Endothelial cell of umbilical vein (primary cell): ENCODE measurements around the gene HEATR3. TPM values are rescaled to one million over a fixed set of nuclear protein-coding genes. Genes with fewer than 3 reads are reported as not detected.

ENCODE experiments used
- BruUV-seq: library from RNA; stranded (reverse); fragments of 400-500 nt; replicated peaks from 2 replicates; lab custom pipeline; 2021; lab: Mats Ljungman, UMichigan
- CTCF ChIA-PET: fragments of 300-600, 350-600 bp; sonication (Branson Sonifier 250); formaldehyde crosslinking; loops from one replicate; lab custom pipeline; 2021; ENCODE audit warnings: antibody characterized with exemption, inconsistent platforms; lab: Charles Lee
- POLR2A ChIA-PET: fragments of 300-600, 350-600 bp; sonication (Branson Sonifier 250); formaldehyde crosslinking; loops from one replicate; lab custom pipeline; 2021; ENCODE audit warnings: antibody characterized with exemption, inconsistent platforms; lab: Charles Lee
- DNase-seq: peaks from one replicate; pipeline ENCODE4 v3.0.0-alpha.2; 2011; ENCODE audit warnings: low read depth, low spot score
- FAIRE-seq: peaks from 2 replicates; lab custom pipeline; 2011; peaks lifted over from hg19 to GRCh38; lab: Jason Lieb, UNC
- H2AFZ ChIP-seq: 2 replicates; pipeline ENCODE4 v1.6.0; 2012; ENCODE audit warnings: low read depth, low read length, control low read depth, inconsistent platforms
- H3K27ac ChIP-seq: 2 replicates; pipeline ENCODE4 v1.5.1; 2011; ENCODE audit warnings: low read depth, mild to moderate bottlenecking, control low read depth, low read length, moderate library complexity; ENCODE audit not compliant: insufficient read depth
- H3K27me3 ChIP-seq, 2 experiments: 2 replicates each; pipeline versions ENCODE4 v1.6.0 to v1.6.1; 2011; ENCODE audit warnings: low read length in 2 of 2, mixed read lengths in 1 of 2; ENCODE audit not compliant: control insufficient read depth in 2 of 2, insufficient read depth in 2 of 2
- H3K36me3 ChIP-seq, 2 experiments: 2 replicates in 1 of 2; 3 replicates in 1 of 2; pipeline ENCODE4 v1.5.1; 2011; ENCODE audit warnings: low read length in 2 of 2, mild to moderate bottlenecking in 1 of 2, moderate library complexity in 1 of 2; ENCODE audit not compliant: control insufficient read depth in 2 of 2, insufficient read depth in 2 of 2; ENCODE audit errors: extremely low read depth in 1 of 2
- H3K4me1 ChIP-seq: 3 replicates; pipeline ENCODE4 v1.5.1; 2011; ENCODE audit warnings: mild to moderate bottlenecking, low read length; ENCODE audit not compliant: control insufficient read depth, insufficient read depth; ENCODE audit errors: extremely low read depth
- H3K4me2 ChIP-seq: 2 replicates; pipeline ENCODE4 v1.6.1; 2011; ENCODE audit warnings: low read length, control low read depth, mixed read lengths; ENCODE audit not compliant: insufficient read depth
- H3K4me3 ChIP-seq, 3 experiments: fragments of 200-600 bp in 1 of 3; sonication (generic), shearing (Covaris generic) in 1 of 3; replicated peaks in 1 of 3; 2 replicates each; pipeline ENCODE4 v1.5.1; 2011 to 2016; ENCODE audit warnings: control low read depth in 3 of 3, low read length in 3 of 3, mild to moderate bottlenecking in 2 of 3, inconsistent platforms in 1 of 3, low read depth in 1 of 3, moderate library complexity in 1 of 3; ENCODE audit not compliant: insufficient read depth in 1 of 3
- H3K79me2 ChIP-seq: 2 replicates; pipeline ENCODE4 v1.6.0; 2012; ENCODE audit warnings: low read length, inconsistent platforms; ENCODE audit not compliant: control insufficient read depth, insufficient read depth
- H3K9ac ChIP-seq: replicated peaks from 2 replicates; pipeline ENCODE3; 2011; ENCODE audit warnings: low read length, control low read depth; ENCODE audit not compliant: insufficient read depth; ENCODE audit errors: extremely low read depth
- H3K9me1 ChIP-seq: replicated peaks from 3 replicates; pipeline ENCODE4 v1.6.0; 2011; ENCODE audit warnings: mild to moderate bottlenecking, low read length; ENCODE audit not compliant: control insufficient read depth, insufficient read depth; ENCODE audit errors: extremely low read depth
- H3K9me3 ChIP-seq: replicated peaks from 2 replicates; pipeline ENCODE4 v1.5.1; 2012; ENCODE audit warnings: low read length, inconsistent platforms; ENCODE audit not compliant: control insufficient read depth, insufficient read depth
- H4K20me1 ChIP-seq: replicated peaks from 2 replicates; pipeline ENCODE3; 2011; ENCODE audit warnings: mild to moderate bottlenecking, low read length; ENCODE audit not compliant: control insufficient read depth, insufficient read depth; ENCODE audit errors: extremely low read depth
- EZH2 ChIP-seq: IDR thresholded peaks from 2 replicates; pipeline ENCODE4 v1.6.1; 2012; ENCODE audit warnings: borderline replicate concordance, low read depth, mild to moderate bottlenecking, moderate library complexity, low read length, inconsistent platforms; ENCODE audit not compliant: severe bottlenecking
- FOS ChIP-seq: IDR thresholded peaks from 2 replicates; pipeline ENCODE4 v1.6.1; 2011; ENCODE audit warnings: mild to moderate bottlenecking, low read length, moderate library complexity, borderline replicate concordance; ENCODE audit not compliant: insufficient read depth
- GATA2 ChIP-seq: IDR thresholded peaks from 2 replicates; pipeline ENCODE4 v1.7.0; 2011; ENCODE audit warnings: low read depth, mild to moderate bottlenecking, moderate library complexity, mixed read lengths, low read length; ENCODE audit not compliant: insufficient read length, insufficient read depth
- JUN ChIP-seq: IDR thresholded peaks from 2 replicates; pipeline ENCODE4 v1.6.1; 2011; ENCODE audit warnings: borderline replicate concordance, low read depth; ENCODE audit not compliant: insufficient read length, insufficient read depth
- MYC ChIP-seq: IDR thresholded peaks from one replicate; pipeline ENCODE4 v1.6.1; 2011; ENCODE audit warnings: mild to moderate bottlenecking, low read depth, low read length
- POLR2A ChIP-seq: IDR thresholded peaks from 2 replicates; pipeline ENCODE4 v1.6.1; 2012; ENCODE audit warnings: low read depth, mild to moderate bottlenecking, control low read depth, low read length
- POLR2AphosphoS5 ChIP-seq: IDR thresholded peaks from 2 replicates; pipeline ENCODE4 v1.6.1; 2012; ENCODE audit warnings: low read depth, mild to moderate bottlenecking, control low read depth, low read length, moderate library complexity; ENCODE audit not compliant: insufficient read depth
- dilution Hi-C: fragments of 300-500 bp; cut with MboI; formaldehyde crosslinking; loops from one replicate; pipeline ENCODE4 v1.15.0; 2019; ENCODE audit warnings: low sequenced_read_pairs; ENCODE audit not compliant: extremely low pct_ligation_motif_present
- intact Hi-C: fragments of 100-400 bp; cut with micrococcal nuclease; formaldehyde crosslinking; loops from one replicate; pipeline ENCODE4 v1.10.0; 2022
- polyA plus RNA-seq, 4 experiments: library from polyadenylated mRNA; depleted of rRNA in 3 of 4; stranded (reverse) in 3 of 4; unstranded in 1 of 4; fragments of >200 nt; gene quantifications; 2 replicates each; pipeline versions ENCODE4 v1.2.1 to v1.2.3, GENCODE V29; 2011 to 2012; ENCODE audit warnings: missing spikeins in 1 of 4
- total RNA-seq: library from RNA; stranded (reverse); gene quantifications from 2 replicates; pipeline ENCODE4 v1.2.3, GENCODE V29; 2021
- TF ChIP-seq, protein P1 (sequence below), 2 donors: IDR thresholded peaks; 1 replicate in 1 of 2; 2 replicates in 1 of 2; pipeline ENCODE4 v1.5.1; 2011; ENCODE audit warnings: low read length in 2 of 2, mild to moderate bottlenecking in 2 of 2, moderate library complexity in 2 of 2, control low read depth in 1 of 2, inconsistent platforms in 1 of 2, low read depth in 1 of 2; ENCODE audit not compliant: insufficient read depth in 1 of 2; ENCODE audit errors: extremely low read depth in 1 of 2
- TF ChIP-seq, protein P2 (sequence below): IDR thresholded peaks from 2 replicates; pipeline ENCODE4 v1.6.1; 2011; ENCODE audit not compliant: insufficient read depth, insufficient read length

The HEATR3 gene
- total and polyA plus RNA-seq, 2 donors (not counting 3 experiments of a cell fraction or from before 2014, with no cell fraction given), result 6.7 to 23.1 TPM

- H3K36me3 ChIP-seq, result peaks cover 2 to 12% of the 10 kb centered on the region in 2 experiments
- peaks cover 9% of the 10 kb centered on the region for H3K79me2 ChIP-seq
- H3K9me3 ChIP-seq, result no peaks in the 10 kb centered on the region
- peaks cover 7% of the 10 kb centered on the region for H3K4me1 ChIP-seq
- H3K4me3 ChIP-seq, result no peak overlapping the region
- no peaks in the 10 kb centered on the region for H3K27me3 ChIP-seq
- H3K27ac ChIP-seq, result no peak overlapping the region
- intact Hi-C loops (no loop called here), dilution Hi-C loops (no loop called here)
- H4K20me1 ChIP-seq, result no peaks in the 10 kb centered on the region
- no TSS peak for BruUV-seq
- ChIA-PET POLR2A (no interaction called here), CTCF (interaction anchor here (2.2 kb wide), 2 partner anchors 57 to 584 kb away, joined by 5 to 6 read pairs; partner anchors contain the start of gene CNEP1R1)
- TF ChIP-seq POLR2AphosphoS5 (no peak), GATA2 (no peak), FOS (no peak), MYC (no peak), EZH2 (no peak), POLR2A (no peak), JUN (no peak)
- TF ChIP-seq, protein P1, sequence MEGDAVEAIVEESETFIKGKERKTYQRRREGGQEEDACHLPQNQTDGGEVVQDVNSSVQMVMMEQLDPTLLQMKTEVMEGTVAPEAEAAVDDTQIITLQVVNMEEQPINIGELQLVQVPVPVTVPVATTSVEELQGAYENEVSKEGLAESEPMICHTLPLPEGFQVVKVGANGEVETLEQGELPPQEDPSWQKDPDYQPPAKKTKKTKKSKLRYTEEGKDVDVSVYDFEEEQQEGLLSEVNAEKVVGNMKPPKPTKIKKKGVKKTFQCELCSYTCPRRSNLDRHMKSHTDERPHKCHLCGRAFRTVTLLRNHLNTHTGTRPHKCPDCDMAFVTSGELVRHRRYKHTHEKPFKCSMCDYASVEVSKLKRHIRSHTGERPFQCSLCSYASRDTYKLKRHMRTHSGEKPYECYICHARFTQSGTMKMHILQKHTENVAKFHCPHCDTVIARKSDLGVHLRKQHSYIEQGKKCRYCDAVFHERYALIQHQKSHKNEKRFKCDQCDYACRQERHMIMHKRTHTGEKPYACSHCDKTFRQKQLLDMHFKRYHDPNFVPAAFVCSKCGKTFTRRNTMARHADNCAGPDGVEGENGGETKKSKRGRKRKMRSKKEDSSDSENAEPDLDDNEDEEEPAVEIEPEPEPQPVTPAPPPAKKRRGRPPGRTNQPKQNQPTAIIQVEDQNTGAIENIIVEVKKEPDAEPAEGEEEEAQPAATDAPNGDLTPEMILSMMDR (IDR thresholded peaks at IDR 0.05; ENCODE audit: extremely low read depth in 1 of 2, insufficient read depth in 1 of 2, low read depth in 1 of 2, low read length in 2 of 2), result no peak
- TF ChIP-seq, protein P2, sequence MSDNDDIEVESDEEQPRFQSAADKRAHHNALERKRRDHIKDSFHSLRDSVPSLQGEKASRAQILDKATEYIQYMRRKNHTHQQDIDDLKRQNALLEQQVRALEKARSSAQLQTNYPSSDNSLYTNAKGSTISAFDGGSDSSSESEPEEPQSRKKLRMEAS, result no peak
- no peaks in the 10 kb centered on the region for H3K9me1 ChIP-seq
- H2AFZ ChIP-seq, result no peak overlapping the region
- no peak overlapping the region for H3K9ac ChIP-seq
- FAIRE-seq (no peak), DNase-seq (no peak)
- no peak overlapping the region for H3K4me2 ChIP-seq
Measured at GRCh38 chr16:50081428-50082018, 15.8 kb downstream of the HEATR3 start.
